Neural progenitor cell (in vitro differentiated cells): ENCODE measurements around the gene MYRIP. TPM values are rescaled to one million over a fixed set of nuclear protein-coding genes. Genes with fewer than 3 reads are reported as not detected.

Experiments
- DNase-seq: peaks from one replicate; pipeline ENCODE4 v3.0.0-alpha.2; 2016; ENCODE audit warnings: low spot score
- H2AFZ ChIP-seq: fragments of 200-600 bp; sonication (generic); replicated peaks from 2 replicates; pipeline ENCODE4 v1.6.1; 2016; ENCODE audit warnings: antibody characterized with exemption
- H3F3A ChIP-seq: fragments of 200-600 bp; sonication (generic); 2 replicates; pipeline ENCODE4 v1.6.1; 2016; ENCODE audit warnings: antibody characterized with exemption, low read depth
- H3K27ac ChIP-seq: fragments of 200-600 bp; sonication (generic); 2 replicates; pipeline ENCODE4 v1.5.1; 2016; ENCODE audit warnings: mild to moderate bottlenecking
- H3K27me3 ChIP-seq: fragments of 200-600 bp; sonication (generic); 2 replicates; pipeline ENCODE4 v1.6.1; 2016; ENCODE audit warnings: mild to moderate bottlenecking, moderate library complexity
- H3K36me3 ChIP-seq: fragments of 200-600 bp; sonication (generic); 2 replicates; pipeline ENCODE4 v1.5.1; 2016
- H3K4me1 ChIP-seq: fragments of 200-600 bp; sonication (generic); 2 replicates; pipeline ENCODE4 v1.6.1; 2016; ENCODE audit warnings: mixed run types
- H3K4me2 ChIP-seq: fragments of 200-600 bp; sonication (generic); 2 replicates; pipeline ENCODE4 v1.6.1; 2016
- H3K4me3 ChIP-seq: fragments of 200-600 bp; sonication (generic); 2 replicates; pipeline ENCODE4 v1.5.1; 2016
- H3K79me2 ChIP-seq: fragments of 200-600 bp; sonication (generic); 2 replicates; pipeline ENCODE4 v1.6.1; 2016; ENCODE audit warnings: low read depth
- H3K9ac ChIP-seq: fragments of 200-600 bp; sonication (generic); 2 replicates; pipeline ENCODE4 v1.6.1; 2016
- H3K9me3 ChIP-seq: fragments of 200-600 bp; sonication (generic); 2 replicates; pipeline ENCODE4 v1.5.1; 2016; ENCODE audit warnings: low read depth
- H4K20me1 ChIP-seq: fragments of 200-600 bp; sonication (generic); 2 replicates; pipeline ENCODE4 v1.6.1; 2016; ENCODE audit warnings: low read depth
- H3K27ac Mint-ChIP-seq: 3 replicates; pipeline ENCODE4 v1.8.0; 2021; ENCODE audit warnings: mixed read lengths
- H3K27me3 Mint-ChIP-seq: 2 replicates; pipeline ENCODE4 v1.8.0; 2022; ENCODE audit warnings: low read depth, mild to moderate bottlenecking, inconsistent platforms, moderate library complexity, mixed read lengths; ENCODE audit not compliant: insufficient read depth
- H3K36me3 Mint-ChIP-seq: 3 replicates; pipeline ENCODE4 v1.8.0; 2021; ENCODE audit warnings: mixed read lengths
- H3K4me1 Mint-ChIP-seq: 3 replicates; pipeline ENCODE4 v1.8.0; 2021; ENCODE audit warnings: mixed read lengths
- H3K4me3 Mint-ChIP-seq: 3 replicates; pipeline ENCODE4 v1.8.0; 2021; ENCODE audit warnings: mild to moderate bottlenecking, moderate library complexity, mixed read lengths
- H3K9me3 Mint-ChIP-seq: 3 replicates; pipeline ENCODE4 v1.8.0; 2020; ENCODE audit warnings: mixed read lengths
- EZH2 ChIP-seq: fragments of 200-600 bp; sonication (generic); IDR thresholded peaks from 2 replicates; pipeline ENCODE4 v1.6.1; 2017; ENCODE audit warnings: antibody characterized with exemption, mild to moderate bottlenecking, moderate library complexity
- EZH2phosphoT487 ChIP-seq: fragments of 200-600 bp; sonication (generic); IDR thresholded peaks from 2 replicates; pipeline ENCODE4 v1.6.1; 2017; ENCODE audit warnings: antibody characterized with exemption
- total RNA-seq: library from RNA; depleted of rRNA; stranded (reverse); fragments of >200 nt; gene quantifications from 2 replicates; pipeline ENCODE4 v1.2.3, GENCODE V29; 2015; ENCODE audit warnings: low replicate concordance
- TF ChIP-seq, protein P1 (sequence below): fragments of 200-600 bp; sonication (generic); IDR thresholded peaks from 2 replicates; pipeline ENCODE4 v1.5.1; 2017; ENCODE audit warnings: antibody characterized with exemption, mild to moderate bottlenecking

Gene MYRIP
- total RNA-seq, 1 donor from 2014 or later: 0.62 TPM

DNA sequence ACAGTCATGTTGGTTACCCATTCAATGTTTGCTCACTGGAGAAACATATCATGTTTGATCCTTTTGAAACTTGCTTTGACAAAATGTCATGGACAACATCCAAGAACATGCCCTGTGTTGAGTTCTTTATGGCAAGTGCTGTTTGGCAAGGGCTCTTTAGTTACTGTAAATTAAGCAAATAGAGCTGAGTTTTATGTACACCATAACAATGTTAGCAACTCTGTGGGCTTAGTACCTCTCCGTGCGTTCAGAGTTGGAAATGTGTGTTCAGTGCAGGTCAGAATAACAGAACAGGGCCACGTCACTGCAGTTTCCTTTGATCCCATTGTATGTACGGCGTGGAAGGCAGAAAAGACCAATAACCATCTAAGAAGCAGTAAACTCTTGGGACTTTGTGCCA, 132.5 kb downstream of the MYRIP start:
- no peak for TF ChIP-seq EZH2
- H3K4me1 Mint-ChIP-seq: no peaks in the 10 kb centered on the region
- no peak overlapping the region for H2AFZ ChIP-seq
- no peaks in the 10 kb centered on the region for H3K27me3 ChIP-seq
- H3K27me3 Mint-ChIP-seq: peaks cover 2% of the 10 kb centered on the region
- H3K79me2 ChIP-seq: no peaks in the 10 kb centered on the region
- no peak for DNase-seq
- no peaks in the 10 kb centered on the region for H3K4me1 ChIP-seq
- no peak overlapping the region for H3K4me2 ChIP-seq
- H4K20me1 ChIP-seq: no peaks in the 10 kb centered on the region
- no peaks in the 10 kb centered on the region for H3K9me3 ChIP-seq
- H3K36me3 Mint-ChIP-seq: no peaks in the 10 kb centered on the region
- H3K9ac ChIP-seq: no peak overlapping the region
- no peak overlapping the region for H3K4me3 Mint-ChIP-seq
- no peaks in the 10 kb centered on the region for H3K9me3 Mint-ChIP-seq
- no peaks in the 10 kb centered on the region for H3F3A ChIP-seq
- H3K27ac ChIP-seq: no peak overlapping the region
- H3K4me3 ChIP-seq: no peak overlapping the region
- H3K27ac Mint-ChIP-seq: no peak overlapping the region
- no peaks in the 10 kb centered on the region for H3K36me3 ChIP-seq

DNA sequence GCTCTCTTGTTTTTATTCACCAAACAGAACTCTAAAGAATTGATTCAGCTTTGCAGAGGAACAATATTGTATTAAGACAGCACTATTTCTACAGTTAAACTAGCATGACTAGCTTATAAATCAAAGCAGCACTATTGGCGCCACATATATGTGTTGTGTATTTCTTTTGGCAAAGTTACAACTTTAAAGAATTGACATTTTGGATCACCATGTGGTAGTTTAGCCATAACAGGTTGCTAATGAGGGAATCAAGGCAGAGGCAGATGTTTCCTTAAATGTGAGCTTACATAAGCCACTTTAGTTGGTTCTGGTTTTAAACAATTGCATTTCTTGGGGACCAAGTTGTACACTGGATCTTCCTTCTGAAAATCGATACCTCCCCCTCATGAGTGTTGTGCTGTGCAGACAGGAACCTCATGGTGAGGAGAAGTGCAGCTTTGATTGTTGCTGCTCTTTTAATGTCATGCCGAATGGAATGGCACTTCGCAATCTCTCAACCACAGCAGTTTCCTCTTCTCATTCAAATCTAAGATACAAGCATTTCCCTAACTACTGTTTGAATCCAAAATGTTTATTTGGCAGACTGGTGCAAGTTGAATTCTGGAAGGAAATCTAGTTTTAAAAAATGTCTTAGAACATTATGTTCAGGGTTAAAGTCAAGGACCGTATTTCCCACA, 151.2 kb downstream of the MYRIP start:
- TF ChIP-seq, protein P1, sequence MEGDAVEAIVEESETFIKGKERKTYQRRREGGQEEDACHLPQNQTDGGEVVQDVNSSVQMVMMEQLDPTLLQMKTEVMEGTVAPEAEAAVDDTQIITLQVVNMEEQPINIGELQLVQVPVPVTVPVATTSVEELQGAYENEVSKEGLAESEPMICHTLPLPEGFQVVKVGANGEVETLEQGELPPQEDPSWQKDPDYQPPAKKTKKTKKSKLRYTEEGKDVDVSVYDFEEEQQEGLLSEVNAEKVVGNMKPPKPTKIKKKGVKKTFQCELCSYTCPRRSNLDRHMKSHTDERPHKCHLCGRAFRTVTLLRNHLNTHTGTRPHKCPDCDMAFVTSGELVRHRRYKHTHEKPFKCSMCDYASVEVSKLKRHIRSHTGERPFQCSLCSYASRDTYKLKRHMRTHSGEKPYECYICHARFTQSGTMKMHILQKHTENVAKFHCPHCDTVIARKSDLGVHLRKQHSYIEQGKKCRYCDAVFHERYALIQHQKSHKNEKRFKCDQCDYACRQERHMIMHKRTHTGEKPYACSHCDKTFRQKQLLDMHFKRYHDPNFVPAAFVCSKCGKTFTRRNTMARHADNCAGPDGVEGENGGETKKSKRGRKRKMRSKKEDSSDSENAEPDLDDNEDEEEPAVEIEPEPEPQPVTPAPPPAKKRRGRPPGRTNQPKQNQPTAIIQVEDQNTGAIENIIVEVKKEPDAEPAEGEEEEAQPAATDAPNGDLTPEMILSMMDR: no peak
- TF ChIP-seq EZH2phosphoT487: no peak
- no peak for TF ChIP-seq EZH2
- H3F3A ChIP-seq: no peaks in the 10 kb centered on the region
- H3K4me1 ChIP-seq: peaks cover 6% of the 10 kb centered on the region
- Mint-ChIP-seq H3K27ac (no peak overlapping the region), H3K4me3 (no peak overlapping the region), H3K36me3 (no peaks in the 10 kb centered on the region), H3K4me1 (peaks cover 5% of the 10 kb centered on the region), H3K27me3 (peaks cover 2% of the 10 kb centered on the region), H3K9me3 (peaks cover 2% of the 10 kb centered on the region)
- no peaks in the 10 kb centered on the region for H3K9me3 ChIP-seq
- no peaks in the 10 kb centered on the region for H3K79me2 ChIP-seq
- no peak overlapping the region for H3K27ac ChIP-seq
- H3K36me3 ChIP-seq: no peaks in the 10 kb centered on the region
- no peak overlapping the region for H3K4me3 ChIP-seq
- no peaks in the 10 kb centered on the region for H4K20me1 ChIP-seq
- DNase-seq: no peak
- H3K4me2 ChIP-seq: no peak overlapping the region
- H3K27me3 ChIP-seq: no peaks in the 10 kb centered on the region
- no peak overlapping the region for H3K9ac ChIP-seq
- H2AFZ ChIP-seq: no peak overlapping the region

- no peak for DNase-seq
- Histone ChIP-seq H3K27me3 (no peaks in the 10 kb centered on the region), H3K4me3 (no peak overlapping the region), H3K4me2 (no peak overlapping the region), H3K27ac (no peak overlapping the region), H3K9me3 (no peaks in the 10 kb centered on the region), H3K9ac (no peak overlapping the region), H3K36me3 (no peaks in the 10 kb centered on the region), H2AFZ (no peak overlapping the region), H4K20me1 (no peaks in the 10 kb centered on the region), H3F3A (no peaks in the 10 kb centered on the region), H3K4me1 (peaks cover 6% of the 10 kb centered on the region), H3K79me2 (no peaks in the 10 kb centered on the region)
- H3K9me3 Mint-ChIP-seq: peaks cover 2% of the 10 kb centered on the region
- peaks cover 2% of the 10 kb centered on the region for H3K27me3 Mint-ChIP-seq
- no peak for TF ChIP-seq EZH2
- TF ChIP-seq, protein P1: no peak
- TF ChIP-seq EZH2phosphoT487: no peak
- no peak overlapping the region for H3K4me3 Mint-ChIP-seq
- no peaks in the 10 kb centered on the region for H3K36me3 Mint-ChIP-seq
- H3K4me1 Mint-ChIP-seq: peaks cover 5% of the 10 kb centered on the region
- no peak overlapping the region for H3K27ac Mint-ChIP-seq
Measured at GRCh38 chr3:39961230-39961629, 151.8 kb downstream of the MYRIP start.

GRCh38 chr3:39962581-39962980, 153.2 kb downstream of the MYRIP start:
- H3K36me3 Mint-ChIP-seq: no peaks in the 10 kb centered on the region
- Histone ChIP-seq H3K4me1 (peaks cover 6% of the 10 kb centered on the region), H3F3A (no peaks in the 10 kb centered on the region), H3K79me2 (no peaks in the 10 kb centered on the region), H3K4me3 (no peak overlapping the region), H3K9ac (no peak overlapping the region), H2AFZ (no peak overlapping the region), H4K20me1 (no peaks in the 10 kb centered on the region), H3K9me3 (no peaks in the 10 kb centered on the region), H3K27ac (no peak overlapping the region), H3K36me3 (no peaks in the 10 kb centered on the region), H3K4me2 (no peak overlapping the region), H3K27me3 (no peaks in the 10 kb centered on the region)
- peaks cover 2% of the 10 kb centered on the region for H3K27me3 Mint-ChIP-seq
- peak; percentile 9 for DNase-seq
- no peak overlapping the region for H3K27ac Mint-ChIP-seq
- H3K4me1 Mint-ChIP-seq: peaks cover 5% of the 10 kb centered on the region
- H3K4me3 Mint-ChIP-seq: no peak overlapping the region
- peaks cover 2% of the 10 kb centered on the region for H3K9me3 Mint-ChIP-seq
- TF ChIP-seq, protein P1: no peak
- no peak for TF ChIP-seq EZH2phosphoT487
- TF ChIP-seq EZH2: no peak
